ENCODE data around the gene ARG2.

ARG2 gene

GRCh38 chr14:67636361-67636919 is 16.7 kb downstream of the ARG2 start:
- DNase-seq (ENCODE audit: low read depth in 1 of 2, low spot score in 1 of 2), result no peak

- DNase-seq (ENCODE audit: low read depth in 1 of 2, low spot score in 1 of 2), result no peak
Measured at GRCh38 chr14:67638642-67639041, 18.9 kb downstream of the ARG2 start.

- no peak for DNase-seq (ENCODE audit: low read depth in 1 of 2, low spot score in 1 of 2)
Measured at GRCh38 chr14:67641480-67641879, 21.8 kb downstream of the ARG2 start.

DNA sequence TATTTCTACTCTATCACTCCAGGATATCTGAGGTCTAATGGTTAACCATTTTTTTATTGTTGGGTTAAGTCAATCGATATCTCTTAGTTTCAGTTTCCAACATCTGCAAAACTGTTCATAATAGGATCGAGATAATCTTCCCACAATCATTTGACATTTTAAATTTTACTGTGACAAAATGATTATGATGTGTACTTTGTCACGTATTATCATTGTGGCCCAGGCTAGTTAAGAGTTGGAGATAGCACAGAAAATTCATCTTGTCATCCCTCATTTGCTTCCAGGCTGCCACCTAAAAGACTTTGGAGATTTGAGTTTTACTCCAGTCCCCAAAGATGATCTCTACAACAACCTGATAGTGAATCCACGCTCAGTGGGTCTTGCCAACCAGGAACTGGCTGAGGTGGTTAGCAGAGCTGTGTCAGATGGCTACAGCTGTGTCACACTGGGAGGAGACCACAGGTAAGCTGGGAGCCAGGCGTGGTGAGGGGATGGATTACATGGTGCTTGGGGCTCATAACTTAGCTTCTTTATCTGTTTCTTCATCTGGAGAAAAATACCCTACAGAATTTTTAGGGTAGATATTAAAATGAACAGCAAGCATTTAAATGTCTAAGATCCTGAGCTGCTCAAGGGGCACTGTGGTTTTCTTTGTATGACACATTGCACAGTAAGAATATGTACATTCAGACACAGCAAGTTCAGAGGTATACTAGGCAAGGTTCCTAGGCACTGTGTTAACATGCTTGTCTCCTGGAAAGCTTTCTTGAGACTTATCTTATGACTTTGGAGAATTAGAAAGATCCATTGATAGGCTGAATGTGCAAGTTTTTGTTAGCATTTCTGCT is 22.4 kb downstream of the ARG2 start:
- DNase-seq (ENCODE audit: low read depth in 1 of 2, low spot score in 1 of 2), result no peak

DNA sequence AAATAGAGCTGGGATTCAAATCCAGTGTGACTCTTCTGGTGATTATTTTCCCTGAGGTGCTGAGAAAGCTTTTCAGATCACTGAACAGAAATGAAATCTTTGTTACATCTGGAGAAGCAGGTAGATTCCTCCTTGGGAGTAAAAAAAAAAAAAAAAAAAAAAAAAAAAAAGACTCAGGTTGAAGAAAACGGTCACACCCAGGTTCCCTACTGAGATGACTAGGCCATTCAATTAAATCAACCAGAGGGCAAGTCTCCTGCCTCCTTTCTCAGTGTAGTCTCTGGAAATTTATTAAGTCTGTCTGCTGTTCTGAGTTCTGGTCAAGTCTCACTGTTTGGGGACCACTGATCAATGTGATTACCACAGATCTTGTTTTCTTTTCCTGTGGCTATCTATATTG is 24.0 kb downstream of the ARG2 start:
- no peak for DNase-seq (ENCODE audit: low read depth in 1 of 2, low spot score in 1 of 2)

DNA sequence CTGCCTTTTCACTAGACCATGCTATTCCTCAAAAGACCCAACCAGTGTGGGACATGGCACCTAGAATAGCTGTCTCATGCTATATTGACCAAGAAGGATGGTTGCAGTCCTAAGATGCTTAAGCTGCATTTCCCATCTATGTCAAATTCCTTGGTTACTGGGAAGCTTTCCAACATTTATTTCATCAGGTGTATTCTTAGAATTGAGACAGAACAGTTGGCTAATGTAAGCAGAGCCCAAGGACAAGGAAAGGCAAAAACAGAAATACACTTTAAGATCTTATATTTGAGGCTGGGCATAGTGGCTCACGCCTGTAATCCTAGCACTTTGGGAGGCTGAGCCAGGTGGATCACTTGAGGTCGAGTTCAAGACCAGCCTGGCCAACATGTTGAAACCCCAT is 24.7 kb downstream of the ARG2 start:
- DNase-seq (ENCODE audit: low read depth in 1 of 2, low spot score in 1 of 2), result no peak

DNA sequence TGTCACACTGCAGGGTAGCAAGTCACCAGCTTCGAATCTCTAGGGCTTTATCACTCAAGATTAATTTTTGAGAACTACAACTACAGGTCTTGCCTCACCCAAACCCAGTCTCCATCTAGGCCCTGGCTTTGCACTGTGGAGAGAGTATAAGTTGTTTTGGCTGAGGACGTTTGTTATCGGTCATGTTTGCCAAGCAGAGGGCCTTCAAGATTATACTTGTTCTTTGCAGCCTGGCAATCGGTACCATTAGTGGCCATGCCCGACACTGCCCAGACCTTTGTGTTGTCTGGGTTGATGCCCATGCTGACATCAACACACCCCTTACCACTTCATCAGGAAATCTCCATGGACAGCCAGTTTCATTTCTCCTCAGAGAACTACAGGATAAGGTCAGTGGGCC is 25.7 kb downstream of the ARG2 start:
- DNase-seq (ENCODE audit: low read depth in 1 of 2, low spot score in 1 of 2), result no peak

DNA sequence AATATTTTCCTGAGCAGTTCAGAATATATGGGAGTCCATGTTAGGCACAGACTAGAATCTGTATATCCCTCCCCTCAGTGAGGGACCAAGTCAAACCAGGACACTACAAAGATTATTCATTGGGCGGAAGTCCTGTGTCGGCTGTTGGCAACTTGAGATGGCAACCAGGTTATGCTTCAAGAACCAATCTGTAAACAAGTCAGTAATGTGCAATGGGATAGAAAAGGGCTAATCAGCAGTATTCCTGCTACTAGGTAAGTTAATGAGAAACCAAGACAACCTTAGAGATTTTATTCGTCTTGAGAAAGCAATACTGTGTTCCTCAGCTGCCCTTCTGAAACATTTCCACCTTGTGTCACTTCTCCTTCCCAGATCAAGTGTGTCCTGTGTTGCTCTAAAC is 26.4 kb downstream of the ARG2 start:
- DNase-seq (ENCODE audit: low read depth in 1 of 2, low spot score in 1 of 2), result no peak

GRCh38 chr14:67650151-67650550 is 30.4 kb downstream of the ARG2 start:
- DNase-seq (ENCODE audit: low read depth in 1 of 2, low spot score in 1 of 2), result no peak

DNA sequence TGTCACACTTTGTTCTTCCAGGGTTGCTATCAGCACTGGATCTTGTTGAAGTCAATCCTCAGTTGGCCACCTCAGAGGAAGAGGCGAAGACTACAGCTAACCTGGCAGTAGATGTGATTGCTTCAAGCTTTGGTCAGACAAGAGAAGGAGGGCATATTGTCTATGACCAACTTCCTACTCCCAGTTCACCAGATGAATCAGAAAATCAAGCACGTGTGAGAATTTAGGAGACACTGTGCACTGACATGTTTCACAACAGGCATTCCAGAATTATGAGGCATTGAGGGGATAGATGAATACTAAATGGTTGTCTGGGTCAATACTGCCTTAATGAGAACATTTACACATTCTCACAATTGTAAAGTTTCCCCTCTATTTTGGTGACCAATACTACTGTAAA is 31.0 kb downstream of the ARG2 start:
- DNase-seq (ENCODE audit: low read depth in 1 of 2, low spot score in 1 of 2), result no peak

DNA sequence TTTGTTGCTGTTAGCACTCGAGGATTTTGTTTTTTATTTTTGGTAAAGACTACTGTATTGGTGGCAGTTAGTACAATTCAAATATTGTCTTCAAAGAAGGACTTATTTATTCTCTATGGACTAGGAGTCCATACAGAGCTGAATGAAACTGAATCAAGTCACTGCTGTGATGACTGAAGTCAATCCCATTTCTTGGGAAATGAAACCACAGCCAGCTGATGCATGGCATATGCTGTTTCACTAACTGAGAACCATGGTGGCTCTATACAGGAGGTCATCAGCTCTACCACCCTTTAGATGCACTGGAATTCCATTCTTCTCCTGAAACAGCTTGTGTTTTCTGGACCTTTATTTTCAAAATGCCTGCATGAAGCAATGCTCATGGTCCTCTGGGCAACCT is 32.5 kb downstream of the ARG2 start:
- no peak for DNase-seq (ENCODE audit: low read depth in 1 of 2, low spot score in 1 of 2)

GRCh38 chr14:67653651-67654280 is 34.0 kb downstream of the ARG2 start:
- no peak for DNase-seq (ENCODE audit: low read depth in 1 of 2, low spot score in 1 of 2)

- DNase-seq (ENCODE audit: low read depth in 1 of 2, low spot score in 1 of 2), result no peak
Measured at GRCh38 chr14:67663633-67664032, 43.9 kb downstream of the ARG2 start.

DNA sequence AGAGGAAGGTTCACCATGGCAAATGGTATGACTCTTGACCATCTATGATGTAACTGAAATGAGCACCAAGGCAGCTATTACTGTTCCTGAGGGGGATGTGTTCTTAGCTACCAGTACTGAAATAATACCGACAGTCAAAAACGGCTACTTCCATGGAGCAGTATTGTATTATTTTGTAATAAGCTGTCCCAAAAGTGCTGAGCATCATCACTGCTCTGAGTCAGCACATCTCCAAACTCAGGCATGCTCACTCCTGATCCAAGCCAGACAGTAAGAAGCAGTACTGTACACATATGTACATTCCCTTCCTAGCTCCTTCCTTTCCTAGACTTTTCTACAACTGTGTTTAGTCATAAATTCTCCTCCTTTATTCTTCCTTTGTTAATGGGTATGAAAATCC is 46.1 kb downstream of the ARG2 start:
- no peak for DNase-seq (ENCODE audit: low read depth in 1 of 2, low spot score in 1 of 2)

GRCh38 chr14:67666750-67667449 is 47.2 kb downstream of the ARG2 start:
- DNase-seq (ENCODE audit: low read depth in 1 of 2, low spot score in 1 of 2), result no peak

- DNase-seq (ENCODE audit: low read depth in 1 of 2, low spot score in 1 of 2), result no peak
Measured at GRCh38 chr14:67668559-67668958, 48.8 kb downstream of the ARG2 start.

GRCh38 chr14:67673451-67673850 is 53.7 kb downstream of the ARG2 start:
- DNase-seq (ENCODE audit: low read depth in 1 of 2, low spot score in 1 of 2), result no peak

GRCh38 chr14:67674139-67674479 is 54.4 kb downstream of the ARG2 start:
- DNase-seq (ENCODE audit: low read depth in 1 of 2, low spot score in 1 of 2), result peak; percentile 15 to 33

- peak; percentile 54 to 64 for DNase-seq (ENCODE audit: low read depth in 1 of 2, low spot score in 1 of 2)
Measured at GRCh38 chr14:67674480-67675218, 54.9 kb downstream of the ARG2 start, which contains the start of gene VTI1B. TSS of gene VTI1B (minus strand) at chr14:67674632. CDS start at chr14:67674489, 143 bp downstream.

- DNase-seq (ENCODE audit: low read depth in 1 of 2, low spot score in 1 of 2), result no peak
Measured at GRCh38 chr14:67675219-67675582, 55.5 kb downstream of the ARG2 start.

GRCh38 chr14:67679006-67679405 is 59.3 kb downstream of the ARG2 start:
- DNase-seq (ENCODE audit: low read depth in 1 of 2, low spot score in 1 of 2), result no peak
